Placental epithelial cell (primary cell): ENCODE results near the gene FBXL22. TPM values are rescaled to one million over a fixed set of nuclear protein-coding genes. Genes with fewer than 3 reads are reported as not detected.

Source experiments
- total RNA-seq: library from RNA; depleted of rRNA; stranded (reverse); fragments of >200 nt; gene quantifications from 2 replicates; pipeline ENCODE4 v1.2.3, GENCODE V29; 2012

FBXL22 gene
- total RNA-seq: 0.22 and 0.39 TPM in 2 replicates

GRCh38 chr15:63597038-63597790 lies at the start of gene FBXL22:
Gene FBXL22, plus strand, starts transcription at chr15:63597387. Its CDS starts 6 bp downstream, at chr15:63597393.

Other genes with a start within 250 kb of the FBXL22 start
- 0.39 and 0.87 TPM in 2 replicates for gene CA12, start 215.5 kb upstream of the FBXL22 start, total RNA-seq
- gene USP3, start 92.8 kb upstream of the FBXL22 start, total RNA-seq: 35.7 and 47.9 TPM in 2 replicates
- gene HERC1, start 236.6 kb downstream of the FBXL22 start, total RNA-seq: 70.3 and 79.4 TPM in 2 replicates